Activated T-cell treated with anti-CD3 and anti-CD28 coated beads for 48 hours (primary cell): Measurements from ENCODE around the gene FBXL7.

Experiments used
- DNase-seq: peaks from one replicate; pipeline ENCODE4 v3.0.0-alpha.2; 2020; ENCODE audit warnings: low read depth

The FBXL7 gene

DNA sequence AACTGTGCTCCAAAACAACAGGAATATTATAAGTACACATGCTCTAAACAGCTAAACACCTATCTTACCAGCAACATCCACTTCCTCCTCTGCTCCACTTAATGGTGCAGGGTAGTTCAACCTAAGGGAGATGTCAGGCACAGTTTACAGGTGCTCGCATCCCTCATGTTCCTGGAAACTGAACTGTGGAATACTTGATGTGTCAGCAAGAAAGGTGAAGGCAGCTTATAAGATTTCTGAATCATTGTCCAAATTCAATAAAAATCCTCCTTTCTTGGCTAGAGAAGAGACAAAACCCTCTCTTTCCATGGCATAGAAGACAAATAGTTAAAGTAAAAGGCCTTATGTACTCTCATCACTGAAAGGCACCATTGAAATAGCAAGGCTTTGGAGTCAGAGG lies 272.2 kb downstream of the FBXL7 start:
- DNase-seq: no peak

DNA sequence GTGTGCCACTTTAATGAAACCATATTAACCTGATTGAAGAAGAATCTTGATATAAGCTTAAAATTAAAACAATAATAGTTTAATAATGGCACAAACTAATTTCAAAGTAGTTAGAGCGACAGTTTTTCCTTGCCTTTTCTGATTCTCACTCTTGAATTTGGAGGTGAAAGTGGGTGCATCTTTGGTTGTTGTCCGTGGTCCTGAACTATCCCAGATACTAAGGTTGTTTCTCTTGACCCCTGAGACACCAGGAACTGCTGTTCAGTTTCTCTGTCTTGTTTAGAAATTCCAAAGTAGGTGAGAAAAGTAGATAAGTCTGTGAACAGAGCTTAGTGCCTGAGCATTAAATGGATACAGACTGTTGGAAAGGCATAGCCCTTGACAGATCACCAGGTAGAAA lies 274.7 kb downstream of the FBXL7 start:
- no peak for DNase-seq

DNA sequence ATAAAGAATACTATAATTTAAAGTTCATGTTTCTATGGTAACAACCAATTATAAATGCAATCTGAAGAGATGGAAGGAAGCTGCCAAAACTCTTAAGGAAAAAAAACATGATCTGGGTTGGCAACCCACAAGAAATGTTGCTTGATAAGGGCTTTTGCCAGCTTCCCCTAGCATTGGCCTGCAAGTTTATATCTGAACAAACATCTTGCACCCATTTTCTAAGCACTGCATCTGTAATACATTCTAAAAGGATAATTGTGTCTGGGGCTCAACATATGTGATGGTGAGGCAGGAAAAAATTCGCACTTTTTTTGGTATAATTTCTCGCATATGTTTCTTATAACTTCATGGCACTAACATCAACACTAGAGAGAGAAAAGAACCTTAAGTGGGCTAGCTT lies 276.4 kb downstream of the FBXL7 start:
- no peak for DNase-seq

DNA sequence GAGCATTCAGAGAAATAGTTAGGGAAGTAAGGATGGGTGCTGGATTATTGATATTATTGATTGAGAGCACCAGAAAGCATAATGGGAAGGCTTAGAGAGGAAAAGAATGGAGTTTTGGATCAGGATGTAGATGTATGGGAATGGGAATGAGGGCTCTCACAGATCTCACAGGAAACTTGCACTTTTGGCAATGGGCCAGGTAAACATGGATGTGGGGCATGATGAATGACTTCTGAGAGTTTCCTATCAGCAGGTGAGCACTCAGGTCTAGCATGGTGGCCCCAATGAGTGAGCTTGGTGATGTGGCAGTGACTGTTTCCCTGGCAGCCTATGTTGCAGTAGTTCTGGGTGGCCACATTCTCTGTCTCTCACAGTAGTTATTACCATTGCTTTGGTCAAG lies 283.8 kb downstream of the FBXL7 start:
- DNase-seq: no peak

DNA sequence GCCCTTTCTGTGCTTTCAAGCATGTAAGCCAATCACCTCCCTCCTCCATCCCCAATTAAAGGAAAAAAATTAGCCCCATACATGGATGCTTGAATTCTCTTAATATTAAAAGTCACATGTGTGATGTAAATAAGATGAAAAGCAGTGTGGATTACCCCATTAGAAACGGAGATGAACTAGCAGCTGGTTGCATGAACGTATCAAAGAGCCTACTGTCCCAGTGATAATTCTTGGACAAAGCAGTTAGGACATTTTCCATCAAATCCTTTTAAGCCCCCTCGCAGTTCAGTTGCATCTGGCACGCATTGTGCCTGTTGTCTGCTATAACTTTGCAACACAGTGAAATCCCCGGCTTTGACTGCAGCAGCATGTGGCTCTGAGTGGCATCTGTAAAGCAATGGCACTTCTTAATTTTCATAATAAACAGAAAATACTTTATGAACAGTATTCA lies 285.6 kb downstream of the FBXL7 start:
- no peak for DNase-seq

DNA sequence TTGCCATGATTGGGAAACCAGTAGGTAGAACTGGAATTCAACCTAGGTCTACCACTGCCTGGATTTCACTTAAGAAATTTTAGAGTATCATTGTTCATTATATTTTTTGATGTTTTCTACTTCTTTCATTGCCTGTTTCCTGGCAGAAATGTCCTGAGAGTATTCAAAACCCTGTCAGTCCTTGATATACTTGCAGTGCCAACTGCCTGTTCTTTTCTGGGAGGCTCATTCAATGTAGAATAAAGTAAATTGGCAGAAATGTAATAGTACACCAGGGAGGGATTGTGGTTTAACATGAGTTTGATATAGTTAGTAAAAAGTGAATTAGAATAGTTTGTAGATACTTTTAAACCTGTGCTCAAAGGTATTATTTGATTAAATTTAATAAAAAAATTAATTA lies 286.3 kb downstream of the FBXL7 start:
- no peak for DNase-seq

DNA sequence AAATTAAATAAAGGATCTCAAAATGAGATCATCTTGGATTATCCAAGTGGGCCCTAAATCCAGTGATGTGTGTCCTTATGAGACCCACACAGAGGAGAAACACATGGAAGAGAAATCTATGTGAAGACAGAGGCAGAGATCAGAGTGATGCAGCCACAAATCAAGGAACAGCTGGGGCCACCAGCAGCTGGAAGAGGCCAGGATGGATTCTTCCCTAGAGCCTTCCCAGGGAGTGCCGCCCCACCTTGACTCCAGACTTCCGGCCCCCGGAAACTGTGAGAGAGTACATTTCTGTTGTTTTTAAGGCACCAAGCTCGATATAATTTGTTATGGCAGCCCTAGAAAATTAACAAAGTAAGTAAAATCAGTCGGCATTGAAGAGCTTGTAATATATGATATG lies 286.9 kb downstream of the FBXL7 start:
- no peak for DNase-seq

DNA sequence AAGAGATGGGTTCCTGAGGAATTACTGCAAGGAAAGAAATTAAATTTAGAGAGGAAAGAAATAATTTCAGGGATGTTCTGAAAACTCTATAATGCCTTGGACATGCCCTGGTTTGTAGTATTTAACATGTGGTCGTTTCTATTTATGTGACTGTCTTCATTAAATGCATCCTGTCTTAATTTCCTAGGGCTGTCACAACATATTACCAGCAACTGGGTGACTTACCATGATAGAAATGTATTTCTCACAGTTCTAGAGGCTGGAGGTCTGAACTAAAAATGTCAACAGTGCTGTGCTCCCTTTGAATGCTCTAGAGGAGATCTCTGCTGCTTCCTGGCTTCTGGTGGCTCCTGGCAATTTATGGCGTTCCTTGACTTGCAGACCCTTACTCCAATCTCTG lies 287.7 kb downstream of the FBXL7 start:
- DNase-seq: no peak

DNA sequence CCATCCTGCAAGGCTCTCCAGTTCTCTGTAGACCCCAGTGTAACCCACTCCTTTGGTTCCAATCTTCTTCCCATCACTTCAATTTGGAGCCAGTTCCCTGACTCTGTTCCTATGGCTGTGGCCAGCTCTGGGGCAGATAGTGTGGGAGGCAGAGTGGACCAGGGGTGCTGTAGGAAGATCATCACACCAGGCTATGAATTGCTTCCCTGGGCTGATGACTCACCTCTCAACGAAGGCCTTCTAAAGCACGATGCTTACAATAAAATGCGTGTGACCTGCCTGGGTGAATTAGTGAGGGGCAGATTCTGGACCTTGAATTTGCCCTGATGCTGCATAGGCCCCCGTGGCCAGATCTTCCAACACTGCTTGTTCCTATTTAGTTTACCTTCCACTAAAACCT lies 289.7 kb downstream of the FBXL7 start:
- no peak for DNase-seq

DNA sequence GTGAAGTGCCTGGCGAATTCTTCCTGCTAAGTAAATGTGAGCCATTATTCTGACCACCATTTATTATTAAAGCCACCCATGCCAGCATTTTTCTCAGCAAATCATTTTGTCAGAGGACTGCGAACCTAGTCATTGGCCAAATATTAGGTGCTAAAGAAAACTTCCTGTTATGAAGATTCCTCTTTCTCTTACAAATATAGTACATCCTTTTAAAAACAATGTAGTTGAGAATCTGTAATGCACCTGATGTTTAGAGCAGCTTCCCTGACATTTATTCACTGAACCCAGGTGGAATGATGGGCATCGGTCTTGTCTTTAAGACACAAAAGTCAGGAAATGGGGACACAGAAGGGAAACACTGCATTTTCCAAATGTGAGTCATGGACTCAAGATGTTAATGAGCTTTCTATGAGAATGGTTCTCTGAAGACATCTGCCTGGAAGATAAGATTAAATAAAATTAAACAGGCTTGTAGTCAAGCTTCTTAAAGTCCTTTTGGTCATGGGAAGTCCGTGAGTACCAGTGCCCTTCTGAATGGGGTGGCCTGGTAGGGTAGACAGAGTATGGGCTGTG lies 290.6 kb downstream of the FBXL7 start:
- no peak for DNase-seq

DNA sequence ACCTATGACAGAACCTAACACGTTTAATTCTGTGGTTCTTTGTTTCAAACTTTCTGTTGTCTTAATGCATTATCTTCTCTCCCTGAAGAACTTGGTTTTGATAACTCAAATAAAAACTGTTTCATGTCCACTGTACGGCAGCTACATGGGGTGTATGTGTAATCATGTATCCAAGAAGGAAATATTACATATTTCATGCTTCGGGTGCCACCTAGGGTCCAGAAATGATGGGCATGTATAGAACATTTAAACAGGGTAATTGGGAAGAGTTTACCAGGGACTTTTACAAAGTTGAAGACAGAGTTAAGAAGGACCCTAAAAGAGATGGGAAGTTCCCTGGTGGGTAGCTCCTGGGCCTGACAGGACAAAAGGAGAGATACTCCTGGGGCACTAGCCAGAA lies 291.3 kb downstream of the FBXL7 start:
- DNase-seq: no peak

DNA sequence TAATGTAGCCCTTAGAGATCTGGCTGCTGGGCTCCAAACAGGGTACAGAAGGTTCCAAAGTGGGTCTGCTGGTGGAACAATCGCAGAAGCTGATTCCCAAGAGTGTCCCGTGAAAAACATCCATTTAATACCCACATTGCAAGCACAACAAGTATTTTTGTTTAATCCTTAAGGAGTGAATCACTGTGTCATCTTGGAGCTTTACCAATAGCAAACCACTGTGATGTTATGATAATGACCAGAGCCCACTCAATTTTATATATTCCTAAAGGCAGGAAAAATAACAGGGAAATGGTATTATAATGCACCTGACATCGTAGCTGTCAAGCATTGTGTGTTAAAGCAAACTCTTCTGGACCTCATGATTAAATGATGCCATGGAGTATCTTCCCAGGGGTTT lies 291.9 kb downstream of the FBXL7 start:
- DNase-seq: no peak

DNA sequence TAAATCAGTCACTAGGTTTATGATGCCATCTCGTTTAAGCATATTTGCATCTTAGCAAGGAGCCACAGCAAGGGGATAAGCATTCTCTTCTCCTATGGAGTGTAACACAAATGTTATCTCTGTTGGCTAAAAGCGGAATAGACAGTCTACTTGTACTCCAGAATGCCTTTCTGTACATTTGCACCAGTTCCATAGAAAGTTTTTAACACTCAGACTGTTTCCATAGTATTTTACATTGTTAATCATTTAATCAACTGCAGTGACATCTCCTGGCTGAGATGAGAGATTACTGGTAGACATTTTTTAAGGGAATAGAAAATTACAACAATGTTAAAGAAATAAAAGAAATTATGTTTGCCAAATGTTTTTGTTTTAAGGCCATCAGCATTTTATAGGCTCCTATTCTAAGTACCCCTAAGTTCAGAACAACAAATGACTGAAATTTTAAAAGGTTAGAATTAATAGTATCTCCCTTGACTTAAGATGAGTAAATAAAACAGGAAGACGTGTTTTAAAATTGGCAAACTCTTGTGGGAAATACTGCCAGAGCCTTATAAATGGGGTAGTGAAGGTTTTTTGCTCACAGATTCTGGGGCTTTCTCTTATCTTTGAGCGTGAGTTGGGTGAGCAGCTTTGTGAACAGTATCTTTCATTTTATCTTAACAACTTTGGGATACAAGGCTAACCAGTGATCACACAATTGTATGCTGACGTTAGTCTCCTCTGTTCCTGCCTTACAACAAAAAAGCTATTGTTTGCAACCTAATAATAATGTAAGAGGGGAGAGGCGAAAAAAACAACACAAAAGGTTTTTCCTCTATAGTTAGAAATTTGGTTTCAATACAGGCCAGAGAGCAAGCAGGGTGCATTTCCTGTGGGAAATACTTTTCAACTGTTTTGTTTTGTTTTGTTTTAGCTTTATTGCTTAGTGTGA lies 294.3 kb downstream of the FBXL7 start:
- no peak for DNase-seq

DNA sequence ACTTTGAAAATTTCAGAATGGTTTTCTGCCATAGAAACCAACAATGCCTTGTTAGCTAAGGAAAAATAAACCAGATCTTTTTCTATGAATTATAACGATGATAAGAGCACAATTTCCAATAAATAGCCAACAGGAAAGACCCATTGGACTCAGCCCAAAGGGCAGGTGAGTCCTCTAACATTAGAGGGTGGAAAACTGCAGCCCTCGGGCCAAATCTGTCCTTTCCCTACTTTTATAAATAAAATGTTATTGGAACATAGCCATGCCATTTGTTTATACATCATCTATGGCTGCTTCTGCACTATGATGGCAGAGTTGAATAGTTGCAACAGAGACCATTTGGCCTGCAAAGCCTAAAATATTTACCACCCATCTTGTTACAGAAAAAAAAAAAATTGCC lies 296.1 kb downstream of the FBXL7 start:
- DNase-seq: no peak

DNA sequence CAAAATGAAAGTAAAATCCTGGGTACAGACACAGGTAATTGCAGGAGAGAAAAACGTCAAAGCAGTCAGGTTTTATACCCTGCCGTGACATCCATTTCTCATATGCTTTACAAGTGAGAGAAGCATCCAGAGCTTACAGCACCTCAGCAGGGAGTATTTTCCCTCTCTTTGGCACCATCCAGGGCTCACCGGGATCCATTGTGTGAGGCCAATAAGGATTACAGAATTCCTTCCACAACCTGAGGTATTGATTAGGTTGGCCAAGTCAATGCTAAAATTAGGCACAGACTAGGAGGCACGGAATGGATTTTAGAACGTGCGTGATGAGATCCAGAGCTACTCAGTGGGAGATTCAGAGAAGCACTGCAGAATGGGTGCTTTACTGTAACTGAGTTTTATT lies 296.6 kb downstream of the FBXL7 start:
- DNase-seq: no peak

DNA sequence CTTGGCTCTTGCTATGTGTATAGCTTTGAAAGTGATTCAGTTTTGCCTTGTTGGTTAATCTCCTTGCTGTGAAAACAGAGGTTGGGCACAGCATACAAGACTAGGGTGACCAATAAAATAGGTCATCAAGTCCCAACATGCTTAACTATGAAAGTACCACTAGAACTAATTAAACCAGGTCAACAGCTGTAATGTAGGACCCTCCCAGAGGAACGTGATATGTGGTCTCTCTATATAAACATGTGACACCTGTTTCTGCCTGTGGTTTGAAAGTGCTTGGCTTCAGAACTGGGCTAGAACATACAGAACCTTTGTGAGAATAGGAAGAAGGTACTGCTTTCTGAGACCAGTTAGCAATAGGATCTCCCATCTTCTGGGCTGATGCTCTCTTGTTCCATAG lies 297.1 kb downstream of the FBXL7 start:
- no peak for DNase-seq

DNA sequence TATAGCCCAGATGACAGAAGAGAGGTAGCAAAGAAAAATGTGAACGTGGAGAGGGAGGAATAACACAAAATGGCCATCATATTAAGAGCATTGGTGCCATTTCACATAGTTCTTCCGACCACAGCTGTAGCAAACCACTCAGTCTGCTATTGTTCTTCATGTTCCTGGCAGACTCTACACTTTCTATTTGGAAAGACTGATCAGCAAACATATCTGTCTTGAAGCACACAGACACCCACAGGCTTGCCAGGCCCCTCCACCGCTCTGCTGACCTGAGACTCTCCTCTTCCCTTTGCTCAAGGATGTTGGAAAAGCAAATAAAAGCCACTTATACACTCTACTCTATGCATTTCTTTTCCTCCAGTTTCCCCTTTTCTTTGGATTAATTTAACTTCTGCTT lies 298.0 kb downstream of the FBXL7 start:
- DNase-seq: no peak

DNA sequence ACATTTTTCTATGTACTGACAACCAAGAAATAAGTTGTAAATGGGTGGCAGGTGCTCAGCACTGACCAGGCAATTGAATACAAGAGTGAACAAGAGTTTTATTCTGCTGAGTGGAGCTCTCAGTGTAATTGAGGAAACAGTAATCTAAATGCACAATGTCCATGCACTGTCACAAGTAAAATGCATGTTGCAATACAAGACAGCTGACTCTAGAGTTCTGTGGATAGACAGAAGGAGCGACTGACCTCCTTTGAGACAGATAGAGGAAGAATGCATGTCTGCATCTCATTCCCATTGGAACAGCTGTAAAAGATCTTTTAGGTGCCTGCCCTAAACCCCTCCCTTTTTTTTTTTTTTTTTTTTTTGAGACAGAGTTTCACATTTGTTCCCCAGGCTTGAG lies 299.0 kb downstream of the FBXL7 start:
- no peak for DNase-seq

DNA sequence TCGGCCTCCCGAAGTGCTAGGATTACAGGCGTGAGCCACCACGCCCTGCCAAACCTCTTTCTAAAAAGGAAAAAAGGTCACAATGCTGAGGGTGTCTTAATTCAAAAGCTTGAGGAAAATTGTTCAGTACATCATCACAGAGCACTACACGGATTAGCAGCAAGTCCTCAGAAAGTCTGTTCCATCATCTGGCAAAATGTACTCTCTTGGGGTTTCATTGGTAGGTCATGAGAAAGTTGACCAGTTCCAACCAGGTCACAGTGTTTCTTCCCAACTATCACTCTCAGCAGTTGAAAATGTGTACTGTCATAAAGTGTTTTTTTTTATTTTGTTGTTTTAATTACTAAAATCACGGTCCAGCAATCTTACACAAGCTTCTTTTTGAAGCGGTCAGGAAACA lies 299.6 kb downstream of the FBXL7 start:
- DNase-seq: no peak

DNA sequence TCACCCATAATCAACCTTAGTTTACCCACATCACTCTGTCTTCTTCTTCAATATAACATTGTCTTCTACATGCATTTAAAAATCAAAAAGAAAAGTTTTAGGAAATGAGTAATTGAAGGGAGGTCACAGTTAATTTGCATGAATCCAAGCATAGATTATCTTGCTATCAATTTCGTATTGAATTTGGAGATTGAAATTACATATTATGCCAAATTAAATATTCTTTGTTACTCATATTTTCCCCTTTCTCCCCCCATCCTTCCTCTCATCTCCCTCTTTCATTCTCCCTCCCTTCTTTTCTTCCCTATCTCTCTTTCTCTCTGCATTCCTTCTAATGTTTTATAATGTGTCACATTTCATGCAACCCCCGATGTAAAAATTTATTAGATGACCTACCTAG lies 303.3 kb downstream of the FBXL7 start:
- no peak for DNase-seq

DNA sequence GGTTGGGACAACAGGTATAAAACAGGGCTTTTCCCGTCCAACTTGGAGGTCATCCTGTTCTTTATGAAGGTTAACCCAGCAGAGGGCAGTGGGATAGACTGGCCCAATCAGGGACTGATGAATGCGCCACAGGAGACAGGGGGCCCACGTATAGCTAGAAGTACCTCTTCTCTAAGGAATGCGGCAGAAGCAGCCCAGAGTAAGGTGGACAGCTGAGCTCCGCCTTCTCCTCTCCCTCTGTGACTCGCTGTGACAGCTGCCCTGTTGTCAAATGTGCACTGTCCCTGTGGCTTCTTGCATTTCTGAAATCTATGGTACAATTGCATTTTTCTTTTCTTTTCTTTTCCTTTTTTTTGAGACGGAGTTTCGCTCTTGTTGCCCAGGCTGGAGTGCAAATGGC lies 306.6 kb downstream of the FBXL7 start:
- no peak for DNase-seq

DNA sequence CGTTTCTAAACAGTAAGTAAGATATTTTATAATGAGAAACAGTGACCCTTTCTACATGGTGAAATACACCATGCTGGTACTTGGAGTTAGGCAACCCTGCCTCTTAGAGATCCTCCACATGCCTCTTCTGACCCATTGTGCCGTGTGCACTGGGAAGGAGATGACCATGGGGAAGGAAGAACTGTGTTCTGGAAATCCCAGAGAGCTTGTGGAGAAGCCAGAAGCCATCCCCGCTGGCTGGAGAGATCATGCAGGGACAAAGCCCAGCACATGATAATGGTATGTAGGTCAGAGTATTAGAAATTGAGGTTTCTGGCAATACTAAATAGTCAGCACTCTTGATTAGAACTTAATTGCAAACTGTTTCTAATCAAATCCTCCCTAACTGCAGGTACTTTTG lies 307.3 kb downstream of the FBXL7 start:
- DNase-seq: no peak

DNA sequence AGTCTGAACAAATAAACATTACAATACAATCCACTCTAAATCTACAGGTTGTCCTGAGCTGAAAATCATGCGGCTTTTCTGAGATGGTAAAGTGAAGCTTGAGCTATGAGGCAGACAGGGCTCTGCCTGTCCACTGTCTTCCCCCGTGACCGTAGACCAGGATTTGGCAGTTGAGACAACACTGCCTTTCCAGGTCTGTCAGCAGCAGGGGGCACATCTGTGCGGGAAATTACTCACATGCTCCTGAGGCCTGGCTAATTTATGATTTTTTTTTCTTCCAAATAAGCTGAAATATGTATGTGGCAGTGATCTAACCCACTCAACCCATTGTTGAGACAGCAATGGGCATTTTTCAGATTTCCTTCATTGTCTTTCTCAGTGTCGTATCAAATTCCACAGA lies 307.9 kb downstream of the FBXL7 start:
- no peak for DNase-seq

DNA sequence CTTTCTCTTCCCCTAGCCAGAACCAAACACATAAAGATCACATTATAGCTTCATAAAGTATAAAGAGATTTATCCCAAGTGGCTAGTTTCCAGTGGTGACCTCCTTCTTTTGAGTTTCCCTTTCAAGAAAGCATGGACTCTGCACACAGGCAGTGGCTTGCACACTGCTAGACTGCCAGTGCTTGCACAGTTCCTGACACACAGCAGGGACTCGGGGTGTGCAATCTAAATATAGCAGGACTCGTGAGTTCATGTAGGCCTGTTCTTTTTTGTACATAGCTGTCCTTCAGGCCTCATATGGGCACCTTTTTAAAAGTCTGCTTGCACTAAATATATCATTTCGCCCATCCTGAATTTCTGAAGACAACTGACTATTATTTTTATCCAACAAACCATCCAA lies 308.6 kb downstream of the FBXL7 start:
- no peak for DNase-seq
